Gastroesophageal sphincter (tissue), 4 donors: ENCODE data around the gene UVSSA. TPM values are rescaled to one million over a fixed set of nuclear protein-coding genes. Genes with fewer than 3 reads are reported as not detected.

ENCODE experiments used
- ATAC-seq: fragments of 150-250 bp; one replicate; pipeline ENCODE4 v1.9.1; 2016; ENCODE audit warnings: mild to moderate bottlenecking, moderate library complexity
- H3K27ac ChIP-seq, 4 donors: fragments of 200-600 bp; sonication (generic) in 3 of 4; 1 replicate in 3 of 4; 2 replicates in 1 of 4; pipeline ENCODE4 v1.5.1; 2016 to 2019
- H3K27me3 ChIP-seq: fragments of 200-600 bp; sonication (generic); one replicate; pipeline ENCODE4 v1.5.1; 2019
- H3K36me3 ChIP-seq, 2 donors: fragments of 200-600 bp; sonication (generic); one replicate each; pipeline ENCODE4 v1.5.1; 2019; ENCODE audit warnings: control low read depth in 1 of 2
- H3K4me1 ChIP-seq, 3 donors: fragments of 200-600 bp; sonication (generic); 1 replicate in 2 of 3; 2 replicates in 1 of 3; pipeline ENCODE4 v1.5.1; 2016 to 2019; ENCODE audit warnings: control low read depth in 2 of 3
- H3K4me3 ChIP-seq, 2 donors: fragments of 200-600 bp; sonication (generic); one replicate each; pipeline ENCODE4 v1.5.1; 2019; ENCODE audit warnings: mild to moderate bottlenecking in 1 of 2, moderate library complexity in 1 of 2
- H3K9me3 ChIP-seq, 3 donors: fragments of 200-600 bp; sonication (generic); one replicate each; pipeline ENCODE4 v1.5.1; 2017 to 2019; ENCODE audit warnings: control low read depth in 2 of 3
- EP300 ChIP-seq: sonication (generic); formaldehyde crosslinking; IDR thresholded peaks from one replicate; pipeline ENCODE4 v1.6.1; 2017; ENCODE audit warnings: antibody characterized with exemption, mild to moderate bottlenecking
- POLR2A ChIP-seq, 2 donors: fragments of 450-650 bp; IDR thresholded peaks; one replicate each; pipeline ENCODE4 v1.6.1; 2017; ENCODE audit warnings: antibody characterized with exemption in 2 of 2, mild to moderate bottlenecking in 2 of 2, moderate library complexity in 1 of 2
- POLR2AphosphoS5 ChIP-seq: sonication (generic); formaldehyde crosslinking; IDR thresholded peaks from one replicate; pipeline ENCODE4 v1.6.1; 2017; ENCODE audit warnings: antibody characterized with exemption
- WGBS, 2 donors: methylation state at CpG; one replicate each; pipeline ENCODE4 v1.1.5; 2018; ENCODE audit warnings: low coverage in 1 of 2; 5-methylcytosine and 5-hydroxymethylcytosine counted together
- total RNA-seq, 4 donors: library from RNA; depleted of rRNA; stranded (reverse); fragments of >200 nt; gene quantifications; one replicate each; pipeline ENCODE4 v1.1.0, GENCODE V29; 2016
- TF ChIP-seq, protein P1 (sequence below), 4 experiments: fragments of 200-600 bp in 2 of 4; fragments of 450-650 bp in 2 of 4; sonication (generic) in 1 of 4; IDR thresholded peaks; one replicate each; pipeline ENCODE4 v1.5.1; 2017 to 2019; ENCODE audit warnings: antibody characterized with exemption in 4 of 4, mild to moderate bottlenecking in 2 of 4, moderate library complexity in 2 of 4

The UVSSA gene
- total RNA-seq, 4 donors from 2014 or later, result 3.1 to 24.1 (median 9.9) TPM

- H3K36me3 ChIP-seq, result no peaks in the 10 kb centered on the region
- no peak overlapping the region for H3K27ac ChIP-seq
- H3K9me3 ChIP-seq, result no peaks in the 10 kb centered on the region
- H3K4me3 ChIP-seq, result no peak overlapping the region
- 70 to 80% methylated on average over 15 to 20 of the region's 33 CpGs for WGBS, 2 donors
- TF ChIP-seq EP300 (no peak), POLR2AphosphoS5 (no peak), POLR2A (IDR thresholded peaks at IDR 0.05) (no peak)
- TF ChIP-seq, protein P1, sequence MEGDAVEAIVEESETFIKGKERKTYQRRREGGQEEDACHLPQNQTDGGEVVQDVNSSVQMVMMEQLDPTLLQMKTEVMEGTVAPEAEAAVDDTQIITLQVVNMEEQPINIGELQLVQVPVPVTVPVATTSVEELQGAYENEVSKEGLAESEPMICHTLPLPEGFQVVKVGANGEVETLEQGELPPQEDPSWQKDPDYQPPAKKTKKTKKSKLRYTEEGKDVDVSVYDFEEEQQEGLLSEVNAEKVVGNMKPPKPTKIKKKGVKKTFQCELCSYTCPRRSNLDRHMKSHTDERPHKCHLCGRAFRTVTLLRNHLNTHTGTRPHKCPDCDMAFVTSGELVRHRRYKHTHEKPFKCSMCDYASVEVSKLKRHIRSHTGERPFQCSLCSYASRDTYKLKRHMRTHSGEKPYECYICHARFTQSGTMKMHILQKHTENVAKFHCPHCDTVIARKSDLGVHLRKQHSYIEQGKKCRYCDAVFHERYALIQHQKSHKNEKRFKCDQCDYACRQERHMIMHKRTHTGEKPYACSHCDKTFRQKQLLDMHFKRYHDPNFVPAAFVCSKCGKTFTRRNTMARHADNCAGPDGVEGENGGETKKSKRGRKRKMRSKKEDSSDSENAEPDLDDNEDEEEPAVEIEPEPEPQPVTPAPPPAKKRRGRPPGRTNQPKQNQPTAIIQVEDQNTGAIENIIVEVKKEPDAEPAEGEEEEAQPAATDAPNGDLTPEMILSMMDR (IDR thresholded peaks at IDR 0.05), result no peak
- ATAC-seq, result no peak
- peaks cover 94% of the 10 kb centered on the region for H3K27me3 ChIP-seq
- peaks cover 0 to 12% (median 0%) of the 10 kb centered on the region in 3 donors for H3K4me1 ChIP-seq
These were observed 70.7 kb downstream of the UVSSA start for GRCh38 chr4:1417522-1418390.

GRCh38 chr4:1418494-1419285 is 71.7 kb downstream of the UVSSA start:
- H3K27me3 ChIP-seq, result peaks cover 92% of the 10 kb centered on the region
- 60 to 64% methylated on average over 3 to 4 of the region's 17 CpGs for WGBS, 2 donors
- TF ChIP-seq, protein P1 (IDR thresholded peaks at IDR 0.05), result no peak
- no peak for TF ChIP-seq EP300
- TF ChIP-seq POLR2A (IDR thresholded peaks at IDR 0.05), result no peak
- TF ChIP-seq POLR2AphosphoS5, result no peak
- no peak for ATAC-seq
- H3K4me3 ChIP-seq, result no peak overlapping the region
- no peaks in the 10 kb centered on the region for H3K36me3 ChIP-seq
- no peak overlapping the region for H3K27ac ChIP-seq
- no peaks in the 10 kb centered on the region for H3K9me3 ChIP-seq
- peaks cover 0 to 11% (median 0%) of the 10 kb centered on the region in 3 donors for H3K4me1 ChIP-seq

DNA sequence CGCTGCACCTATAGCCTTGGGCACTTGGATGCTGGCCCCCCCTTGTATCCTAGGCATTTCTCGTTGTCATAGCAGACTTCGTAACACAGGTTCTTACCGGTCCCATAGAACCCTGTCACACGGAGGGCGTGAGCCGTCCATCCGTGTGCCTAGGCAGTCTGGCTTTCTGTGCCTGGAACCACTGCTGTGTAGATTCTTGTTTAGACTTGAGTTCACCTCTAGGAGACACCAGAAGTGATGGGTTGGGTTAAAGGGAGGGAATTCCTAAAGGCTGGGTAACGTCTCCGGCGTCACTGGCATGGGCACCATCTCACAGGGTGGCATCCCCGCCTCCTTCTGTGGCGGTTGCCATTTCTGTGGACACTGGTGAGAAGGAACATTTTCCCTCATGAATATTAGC is 72.7 kb downstream of the UVSSA start:
- H3K36me3 ChIP-seq, result no peaks in the 10 kb centered on the region
- ATAC-seq, result no peak
- H3K4me1 ChIP-seq, result peaks cover 0 to 3% (median 0%) of the 10 kb centered on the region in 3 donors
- H3K27me3 ChIP-seq, result peaks cover 93% of the 10 kb centered on the region
- H3K27ac ChIP-seq, result no peak overlapping the region
- 81 to 91% methylated on average over 6 to 12 of the region's 13 CpGs for WGBS, 2 donors
- TF ChIP-seq POLR2AphosphoS5 (no peak), EP300 (no peak), POLR2A (IDR thresholded peaks at IDR 0.05) (no peak)
- TF ChIP-seq, protein P1 (IDR thresholded peaks at IDR 0.05), result no peak
- no peaks in the 10 kb centered on the region for H3K9me3 ChIP-seq
- no peak overlapping the region for H3K4me3 ChIP-seq

DNA sequence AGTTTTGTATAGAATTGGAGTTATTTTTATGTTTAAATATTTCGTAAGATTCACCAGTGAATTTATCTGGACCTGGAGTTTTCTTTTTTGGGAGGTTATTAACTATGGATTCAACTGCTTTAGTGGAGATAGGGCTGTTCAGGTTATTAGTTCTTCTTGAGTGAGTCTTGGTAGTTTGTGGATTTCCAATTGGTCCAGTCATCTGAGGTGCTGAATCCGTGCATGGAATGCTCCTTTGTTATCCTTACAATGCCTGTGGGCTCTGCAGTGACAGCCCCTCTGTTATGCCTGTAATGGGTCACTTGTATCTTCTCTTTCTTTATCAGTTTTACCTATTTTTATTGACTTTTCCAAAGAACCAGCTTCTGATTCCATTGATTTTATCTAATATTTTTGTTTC is 74.6 kb downstream of the UVSSA start:
- Histone ChIP-seq H3K36me3 (no peaks in the 10 kb centered on the region), H3K4me3 (no peak overlapping the region), H3K27ac (no peak overlapping the region), H3K4me1 (no peaks in the 10 kb centered on the region), H3K9me3 (no peaks in the 10 kb centered on the region), H3K27me3 (peaks cover 93% of the 10 kb centered on the region)
- no peak for TF ChIP-seq POLR2AphosphoS5
- no peak for TF ChIP-seq EP300
- TF ChIP-seq POLR2A (IDR thresholded peaks at IDR 0.05), result no peak
- TF ChIP-seq, protein P1 (IDR thresholded peaks at IDR 0.05), result no peak
- 17 to 33% methylated on average over 2 of the region's 2 CpGs for WGBS, 2 donors
- no peak for ATAC-seq
